ENCODE measurements around the gene FAM180A. TPM values are rescaled to one million over a fixed set of nuclear protein-coding genes. Genes with fewer than 3 reads are reported as not detected.

FAM180A gene
- total and polyA plus RNA-seq, 10 of the 15 experiments (the other 5 are each of a cell fraction or from before 2014, with no cell fraction given) = not detected

DNA sequence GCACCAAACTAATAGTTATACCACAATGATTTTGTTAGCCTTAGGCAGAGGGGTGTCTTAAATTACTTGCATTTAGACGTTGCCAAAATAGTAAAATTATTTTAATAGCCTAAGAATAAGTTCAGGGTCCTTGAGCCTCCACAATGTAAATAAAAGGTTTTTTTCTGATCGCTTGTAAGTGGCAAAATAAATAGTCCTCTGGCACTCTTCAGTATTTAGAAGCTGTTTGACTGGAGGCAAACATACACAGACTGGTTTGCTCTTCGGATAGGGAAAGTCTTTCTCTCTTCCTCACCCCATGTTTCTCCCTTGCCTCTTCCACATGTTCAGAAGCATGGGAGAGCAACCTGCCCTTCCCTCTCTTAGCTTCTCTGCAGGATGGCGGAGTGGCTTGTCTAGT, 49.5 kb upstream of the FAM180A start:
- ChIA-PET CTCF (interaction anchor here (1.0 to 7.1 kb wide), 4 partner anchors 126 to 215 kb away, joined by 3 to 81 read pairs (median 4); no protein-coding TSS in a partner anchor), POLR2A (no interaction called here), SMC1A (ENCODE audit: uncharacterized antibody, unreplicated experiment) (interaction anchor here (0.5 to 2.5 kb wide), 4 partner anchors 11 to 890 kb away, joined by 3 to 10 read pairs (median 3); no protein-coding TSS in a partner anchor), RAD21 (ENCODE audit: unreplicated experiment) (interaction anchor here (1.8 kb wide), 1 partner anchor 211 kb away, joined by 12 read pairs; no protein-coding TSS in a partner anchor)
- no peak for FAIRE-seq
- 0 out of 4 replicates have a peak, but pooled peaks cover 0 to 2% of the 10 kb centered on the region in 2 experiments for H3K27me3 ChIP-seq (replicated peaks in 1 of 2; ENCODE audit: control insufficient read depth in 2 of 2, insufficient read depth in 2 of 2, low read length in 1 of 2)
- no peaks in the 10 kb centered on the region for H4K20me1 ChIP-seq (ENCODE audit: control insufficient read depth, insufficient read depth)
- H3K27ac ChIP-seq (ENCODE audit: control insufficient read depth, insufficient read depth) = no peak overlapping the region
- no peak for ATAC-seq
- H3K79me2 ChIP-seq (ENCODE audit: control insufficient read depth, insufficient read depth, low read length) = no peaks in the 10 kb centered on the region
- no TSS peak for BruUV-seq (replicated peaks)
- no peaks in the 10 kb centered on the region for H3K9me3 ChIP-seq (replicated peaks; ENCODE audit: control insufficient read depth, insufficient read depth, low read length)
- H3K9ac ChIP-seq (ENCODE audit: control insufficient read depth, insufficient read depth, low read length) = no peak overlapping the region
- WGBS (ENCODE audit: insufficient coverage, insufficient replicate concordance, low lambda C conversion rate, missing lambda C conversion rate) = 40% methylated on average over 4 of the region's 4 CpGs
- in situ Hi-C loops (cut with MboI) (no loop called here), intact Hi-C loops (cut with micrococcal nuclease; ENCODE audit: unreplicated experiment) (no loop called here)
- no peaks in the 10 kb centered on the region for H3K36me3 ChIP-seq (ENCODE audit: control insufficient read depth in 2 of 2, insufficient read depth in 2 of 2, low read length in 1 of 2)
- no peak overlapping the region for H2AFZ ChIP-seq (ENCODE audit: control insufficient read depth, low read depth, low read length)
- H3K4me2 ChIP-seq (ENCODE audit: control insufficient read depth, insufficient read depth) = no peak overlapping the region
- no peaks in the 10 kb centered on the region for H3K4me1 ChIP-seq (ENCODE audit: control insufficient read depth, insufficient read depth, low read length)
- TF ChIP-seq MXI1 (IDR thresholded peaks at IDR 0.05; ENCODE audit: low read depth, low read length) = no peak
- TF ChIP-seq, protein P1, sequence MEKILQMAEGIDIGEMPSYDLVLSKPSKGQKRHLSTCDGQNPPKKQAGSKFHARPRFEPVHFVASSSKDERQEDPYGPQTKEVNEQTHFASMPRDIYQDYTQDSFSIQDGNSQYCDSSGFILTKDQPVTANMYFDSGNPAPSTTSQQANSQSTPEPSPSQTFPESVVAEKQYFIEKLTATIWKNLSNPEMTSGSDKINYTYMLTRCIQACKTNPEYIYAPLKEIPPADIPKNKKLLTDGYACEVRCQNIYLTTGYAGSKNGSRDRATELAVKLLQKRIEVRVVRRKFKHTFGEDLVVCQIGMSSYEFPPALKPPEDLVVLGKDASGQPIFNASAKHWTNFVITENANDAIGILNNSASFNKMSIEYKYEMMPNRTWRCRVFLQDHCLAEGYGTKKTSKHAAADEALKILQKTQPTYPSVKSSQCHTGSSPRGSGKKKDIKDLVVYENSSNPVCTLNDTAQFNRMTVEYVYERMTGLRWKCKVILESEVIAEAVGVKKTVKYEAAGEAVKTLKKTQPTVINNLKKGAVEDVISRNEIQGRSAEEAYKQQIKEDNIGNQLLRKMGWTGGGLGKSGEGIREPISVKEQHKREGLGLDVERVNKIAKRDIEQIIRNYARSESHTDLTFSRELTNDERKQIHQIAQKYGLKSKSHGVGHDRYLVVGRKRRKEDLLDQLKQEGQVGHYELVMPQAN (conservative IDR thresholded peaks at IDR 0.05) = no peak
- no peak for TF ChIP-seq CEBPB (IDR thresholded peaks at IDR 0.05; ENCODE audit: borderline replicate concordance in 1 of 2, low read depth in 2 of 2, low read length in 2 of 2)
- no peak for TF ChIP-seq STAT1 (conservative IDR thresholded peaks at IDR 0.05)
- no peak for TF ChIP-seq POU2F2 (IDR thresholded peaks at IDR 0.05; ENCODE audit: borderline replicate concordance, low read depth, low read length)
- TF ChIP-seq TCF12 (IDR thresholded peaks at IDR 0.05; ENCODE audit: low read depth, low read length) = no peak
- TF ChIP-seq, protein P2, sequence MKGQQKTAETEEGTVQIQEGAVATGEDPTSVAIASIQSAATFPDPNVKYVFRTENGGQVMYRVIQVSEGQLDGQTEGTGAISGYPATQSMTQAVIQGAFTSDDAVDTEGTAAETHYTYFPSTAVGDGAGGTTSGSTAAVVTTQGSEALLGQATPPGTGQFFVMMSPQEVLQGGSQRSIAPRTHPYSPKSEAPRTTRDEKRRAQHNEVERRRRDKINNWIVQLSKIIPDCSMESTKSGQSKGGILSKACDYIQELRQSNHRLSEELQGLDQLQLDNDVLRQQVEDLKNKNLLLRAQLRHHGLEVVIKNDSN (IDR thresholded peaks at IDR 0.05; ENCODE audit: borderline replicate concordance, extremely low read length, insufficient read depth, low read depth, low read length) = no peak
- TF ChIP-seq IKZF1 (conservative IDR thresholded peaks at IDR 0.05) = no peak
- TF ChIP-seq, protein P3, sequence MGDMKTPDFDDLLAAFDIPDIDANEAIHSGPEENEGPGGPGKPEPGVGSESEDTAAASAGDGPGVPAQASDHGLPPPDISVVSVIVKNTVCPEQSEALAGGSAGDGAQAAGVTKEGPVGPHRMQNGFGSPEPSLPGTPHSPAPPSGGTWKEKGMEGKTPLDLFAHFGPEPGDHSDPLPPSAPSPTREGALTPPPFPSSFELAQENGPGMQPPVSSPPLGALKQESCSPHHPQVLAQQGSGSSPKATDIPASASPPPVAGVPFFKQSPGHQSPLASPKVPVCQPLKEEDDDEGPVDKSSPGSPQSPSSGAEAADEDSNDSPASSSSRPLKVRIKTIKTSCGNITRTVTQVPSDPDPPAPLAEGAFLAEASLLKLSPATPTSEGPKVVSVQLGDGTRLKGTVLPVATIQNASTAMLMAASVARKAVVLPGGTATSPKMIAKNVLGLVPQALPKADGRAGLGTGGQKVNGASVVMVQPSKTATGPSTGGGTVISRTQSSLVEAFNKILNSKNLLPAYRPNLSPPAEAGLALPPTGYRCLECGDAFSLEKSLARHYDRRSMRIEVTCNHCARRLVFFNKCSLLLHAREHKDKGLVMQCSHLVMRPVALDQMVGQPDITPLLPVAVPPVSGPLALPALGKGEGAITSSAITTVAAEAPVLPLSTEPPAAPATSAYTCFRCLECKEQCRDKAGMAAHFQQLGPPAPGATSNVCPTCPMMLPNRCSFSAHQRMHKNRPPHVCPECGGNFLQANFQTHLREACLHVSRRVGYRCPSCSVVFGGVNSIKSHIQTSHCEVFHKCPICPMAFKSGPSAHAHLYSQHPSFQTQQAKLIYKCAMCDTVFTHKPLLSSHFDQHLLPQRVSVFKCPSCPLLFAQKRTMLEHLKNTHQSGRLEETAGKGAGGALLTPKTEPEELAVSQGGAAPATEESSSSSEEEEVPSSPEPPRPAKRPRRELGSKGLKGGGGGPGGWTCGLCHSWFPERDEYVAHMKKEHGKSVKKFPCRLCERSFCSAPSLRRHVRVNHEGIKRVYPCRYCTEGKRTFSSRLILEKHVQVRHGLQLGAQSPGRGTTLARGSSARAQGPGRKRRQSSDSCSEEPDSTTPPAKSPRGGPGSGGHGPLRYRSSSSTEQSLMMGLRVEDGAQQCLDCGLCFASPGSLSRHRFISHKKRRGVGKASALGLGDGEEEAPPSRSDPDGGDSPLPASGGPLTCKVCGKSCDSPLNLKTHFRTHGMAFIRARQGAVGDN (IDR thresholded peaks at IDR 0.05) = no peak
- no peak for DNase-seq (ENCODE audit: low read depth, low spot score)
- no peak overlapping the region for H3K4me3 ChIP-seq

All from GM12878 (cell line).